ENCODE results near the gene NPL. TPM values are rescaled to one million over a fixed set of nuclear protein-coding genes. Genes with fewer than 3 reads are reported as not detected.
A peak's percentile ranks its signal among the peaks of the same experiment; 100 is the strongest.

NPL gene
- total RNA-seq, 2 experiments from 2014 or later = 2.2 to 6.3 TPM

DNA sequence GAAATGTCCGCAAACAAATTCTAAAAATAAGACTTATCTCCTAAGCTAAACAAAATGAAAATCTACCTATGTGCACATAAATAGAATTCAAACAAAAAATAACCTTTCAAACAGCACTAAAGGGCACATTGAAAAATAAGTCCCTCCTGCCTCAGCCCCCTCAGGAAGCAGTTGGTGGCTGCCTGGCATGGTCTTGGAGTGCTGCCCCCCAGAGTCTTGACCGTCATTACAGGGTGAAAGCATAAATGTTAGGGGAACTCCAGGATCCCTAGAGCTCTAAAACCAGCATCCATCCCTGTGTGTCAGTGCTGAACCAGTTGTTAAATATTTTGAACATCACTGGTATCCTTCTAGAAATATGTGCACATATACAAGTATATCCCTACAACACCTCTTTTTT lies 6.5 kb upstream of the NPL start:
- H3K4me3 ChIP-seq (ENCODE audit: low read depth, low read length, poor library complexity, severe bottlenecking) = no peak overlapping the region
- H3K36me3 ChIP-seq (ENCODE audit: insufficient read depth, low read length) = no peaks in the 10 kb centered on the region
- H3K4me1 ChIP-seq (ENCODE audit: insufficient read depth, low read length, poor library complexity, severe bottlenecking) = peaks cover 31% of the 10 kb centered on the region
- DNase-seq (ENCODE audit: low spot score) = peak; percentile 59
- POLR2A ChIA-PET = interaction anchor here (0.6 to 3.8 kb wide), 11 partner anchors 105 to 195 kb away, joined by 3 to 26 read pairs (median 5); partner anchors contain the start of gene RGS16
- H3K9me3 ChIP-seq (ENCODE audit: low read length) = no peaks in the 10 kb centered on the region
- H3K27ac ChIP-seq (ENCODE audit: low read depth, low read length, poor library complexity, severe bottlenecking) = no peak overlapping the region
- peak overlapping the region; percentile 36; the same call in 1 of the 2 replicates for H2AFZ ChIP-seq (ENCODE audit: low read length)
- H3K79me2 ChIP-seq (ENCODE audit: insufficient read depth, low read depth, low read length) = no peaks in the 10 kb centered on the region
- no peaks in the 10 kb centered on the region for H4K20me1 ChIP-seq (ENCODE audit: insufficient read depth, low read length)
- H3K9me2 ChIP-seq (ENCODE audit: insufficient read depth, low read length) = no peaks in the 10 kb centered on the region
- intact Hi-C loops (cut with micrococcal nuclease; ENCODE audit: unreplicated experiment) = loop anchor here (1.0 to 10.0 kb wide), 3 partner anchors 134 to 696 kb away; no protein-coding TSS in a partner anchor
- H3K4me2 ChIP-seq (ENCODE audit: low read length) = peak overlapping the region; percentile 21
- CTCF ChIA-PET (ENCODE audit: unreplicated experiment) = interaction anchor here (1.0 to 8.1 kb wide), 6 partner anchors 101 to 194 kb away, joined by 4 to 189 read pairs (median 7); partner anchors contain the start of gene RNASEL
- BruUV-seq (replicated peaks) = no TSS peak
- TF ChIP-seq EZH2phosphoT487 (IDR thresholded peaks at IDR 0.05; ENCODE audit: borderline replicate concordance, low read depth, low read length) = no peak
- TF ChIP-seq, protein P1, sequence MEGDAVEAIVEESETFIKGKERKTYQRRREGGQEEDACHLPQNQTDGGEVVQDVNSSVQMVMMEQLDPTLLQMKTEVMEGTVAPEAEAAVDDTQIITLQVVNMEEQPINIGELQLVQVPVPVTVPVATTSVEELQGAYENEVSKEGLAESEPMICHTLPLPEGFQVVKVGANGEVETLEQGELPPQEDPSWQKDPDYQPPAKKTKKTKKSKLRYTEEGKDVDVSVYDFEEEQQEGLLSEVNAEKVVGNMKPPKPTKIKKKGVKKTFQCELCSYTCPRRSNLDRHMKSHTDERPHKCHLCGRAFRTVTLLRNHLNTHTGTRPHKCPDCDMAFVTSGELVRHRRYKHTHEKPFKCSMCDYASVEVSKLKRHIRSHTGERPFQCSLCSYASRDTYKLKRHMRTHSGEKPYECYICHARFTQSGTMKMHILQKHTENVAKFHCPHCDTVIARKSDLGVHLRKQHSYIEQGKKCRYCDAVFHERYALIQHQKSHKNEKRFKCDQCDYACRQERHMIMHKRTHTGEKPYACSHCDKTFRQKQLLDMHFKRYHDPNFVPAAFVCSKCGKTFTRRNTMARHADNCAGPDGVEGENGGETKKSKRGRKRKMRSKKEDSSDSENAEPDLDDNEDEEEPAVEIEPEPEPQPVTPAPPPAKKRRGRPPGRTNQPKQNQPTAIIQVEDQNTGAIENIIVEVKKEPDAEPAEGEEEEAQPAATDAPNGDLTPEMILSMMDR (conservative IDR thresholded peaks at IDR 0.05; ENCODE audit: low read length) = peak; percentile 75

DNA sequence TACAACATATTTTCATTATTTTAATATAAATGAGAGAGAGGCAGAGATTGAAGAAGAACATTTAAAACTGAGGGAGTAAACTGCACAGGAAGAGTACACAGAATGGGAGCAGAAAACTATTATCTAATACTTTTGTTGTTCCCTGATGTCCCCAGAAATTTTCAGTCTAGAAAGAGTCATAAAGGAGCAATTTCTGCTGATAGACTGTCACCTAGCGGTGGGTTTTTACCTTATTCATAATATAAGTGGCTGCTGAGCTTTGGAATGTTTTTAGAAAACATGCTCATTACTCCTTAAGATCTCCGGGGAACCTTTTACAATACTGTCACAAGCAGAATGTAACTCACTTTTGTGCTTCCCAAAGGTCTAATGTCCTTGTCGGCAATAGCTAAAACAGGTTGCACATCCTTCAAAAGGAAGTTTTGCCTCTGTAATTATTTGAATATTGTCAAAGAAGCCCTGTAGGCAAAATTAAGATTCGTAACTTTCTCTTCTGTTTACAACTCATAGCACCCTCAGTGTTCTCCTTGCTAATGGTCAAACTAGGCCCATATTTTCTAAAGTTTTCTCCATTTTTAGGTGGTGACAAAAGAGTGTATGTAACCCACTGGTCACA lies 4.9 kb upstream of the NPL start:
- DNase-seq (ENCODE audit: low spot score) = peak; percentile 81
- no peak overlapping the region for H3K27ac ChIP-seq (ENCODE audit: low read depth, low read length, poor library complexity, severe bottlenecking)
- H3K36me3 ChIP-seq (ENCODE audit: insufficient read depth, low read length) = no peaks in the 10 kb centered on the region
- H3K79me2 ChIP-seq (ENCODE audit: insufficient read depth, low read depth, low read length) = no peaks in the 10 kb centered on the region
- intact Hi-C loops (cut with micrococcal nuclease; ENCODE audit: unreplicated experiment) = loop anchor here (1.0 to 10.0 kb wide), 4 partner anchors 189 to 697 kb away; no protein-coding TSS in a partner anchor
- no peak overlapping the region for H3K4me2 ChIP-seq (ENCODE audit: low read length)
- peaks cover 41% of the 10 kb centered on the region for H3K4me1 ChIP-seq (ENCODE audit: insufficient read depth, low read length, poor library complexity, severe bottlenecking)
- no peak overlapping the region for H3K4me3 ChIP-seq (ENCODE audit: low read depth, low read length, poor library complexity, severe bottlenecking)
- peak overlapping the region; percentile 51; the same call in 1 of the 2 replicates for H2AFZ ChIP-seq (ENCODE audit: low read length)
- no peaks in the 10 kb centered on the region for H3K9me2 ChIP-seq (ENCODE audit: insufficient read depth, low read length)
- ChIA-PET POLR2A (interaction anchor here (0.5 to 3.8 kb wide), 8 partner anchors 131 to 355 kb away, joined by 3 to 26 read pairs (median 4); no protein-coding TSS in a partner anchor), CTCF (ENCODE audit: unreplicated experiment) (interaction anchor here (1.2 to 8.1 kb wide), 3 partner anchors 180 to 195 kb away, joined by 3 to 189 read pairs (median 26); partner anchors contain the start of gene RNASEL)
- no peaks in the 10 kb centered on the region for H4K20me1 ChIP-seq (ENCODE audit: insufficient read depth, low read length)
- no peak for TF ChIP-seq EZH2phosphoT487 (IDR thresholded peaks at IDR 0.05; ENCODE audit: borderline replicate concordance, low read depth, low read length)
- TF ChIP-seq, protein P1 (conservative IDR thresholded peaks at IDR 0.05; ENCODE audit: low read length) = peak; percentile 99
- BruUV-seq (replicated peaks) = no TSS peak
- H3K9me3 ChIP-seq (ENCODE audit: low read length) = no peaks in the 10 kb centered on the region

Data from OCI-LY7 (cell line).